Activated CD8-positive, alpha-beta T cell treated with anti-CD3 and anti-CD28 coated beads for 36 hours (primary cell): ENCODE data around the gene AATK. TPM values are rescaled to one million over a fixed set of nuclear protein-coding genes. Genes with fewer than 3 reads are reported as not detected.

Experiments used
- ATAC-seq: fragments of 200-7000 bp; cut with Tn5 transposase; one replicate; pipeline ENCODE4 v1.10.0; 2021; ENCODE audit warnings: mild to moderate bottlenecking, moderate library complexity
- CTCF ChIA-PET: fragments of 350-600 bp; sonication (Branson Sonifier 250); formaldehyde crosslinking; loops from one replicate; lab custom pipeline; 2021; ENCODE audit warnings: antibody characterized with exemption; lab: Charles Lee
- POLR2A ChIA-PET: fragments of 350-600 bp; sonication (Branson Sonifier 250); formaldehyde crosslinking; loops from one replicate; lab custom pipeline; 2021; ENCODE audit warnings: antibody characterized with exemption; lab: Charles Lee
- DNase-seq: peaks from one replicate; pipeline ENCODE4 v3.0.0-alpha.2; 2020
- H3K27ac Mint-ChIP-seq: one replicate; pipeline ENCODE4 v1.8.0; 2021; ENCODE audit warnings: mild to moderate bottlenecking, mixed read lengths
- H3K27me3 Mint-ChIP-seq: one replicate; pipeline ENCODE4 v1.8.0; 2021; ENCODE audit warnings: mixed read lengths
- H3K36me3 Mint-ChIP-seq: one replicate; pipeline ENCODE4 v1.8.0; 2021; ENCODE audit warnings: low read depth, mixed read lengths
- H3K4me1 Mint-ChIP-seq: one replicate; pipeline ENCODE4 v1.8.0; 2021; ENCODE audit warnings: low read depth, mixed read lengths
- H3K4me3 Mint-ChIP-seq: one replicate; pipeline ENCODE4 v1.8.0; 2021; ENCODE audit warnings: mild to moderate bottlenecking, moderate library complexity, mixed read lengths
- H3K9me3 Mint-ChIP-seq: one replicate; pipeline ENCODE4 v1.8.0; 2021; ENCODE audit warnings: mixed read lengths
- intact Hi-C: fragments of 100-400 bp; cut with micrococcal nuclease; formaldehyde crosslinking; loops from one replicate; pipeline ENCODE4 v1.10.0; 2022
- total RNA-seq, 2 experiments: library from RNA; stranded (reverse); gene quantifications; one replicate each; pipeline ENCODE4 v1.2.3, GENCODE V29; 2021
- TF ChIP-seq, protein P1 (sequence below): fragments of 200-600 bp; IDR thresholded peaks from one replicate; pipeline ENCODE4 v1.8.0; 2022; ENCODE audit warnings: antibody characterized with exemption, mild to moderate bottlenecking

AATK gene
- total RNA-seq, 2 experiments from 2014 or later = 0.63 to 0.98 TPM

DNA sequence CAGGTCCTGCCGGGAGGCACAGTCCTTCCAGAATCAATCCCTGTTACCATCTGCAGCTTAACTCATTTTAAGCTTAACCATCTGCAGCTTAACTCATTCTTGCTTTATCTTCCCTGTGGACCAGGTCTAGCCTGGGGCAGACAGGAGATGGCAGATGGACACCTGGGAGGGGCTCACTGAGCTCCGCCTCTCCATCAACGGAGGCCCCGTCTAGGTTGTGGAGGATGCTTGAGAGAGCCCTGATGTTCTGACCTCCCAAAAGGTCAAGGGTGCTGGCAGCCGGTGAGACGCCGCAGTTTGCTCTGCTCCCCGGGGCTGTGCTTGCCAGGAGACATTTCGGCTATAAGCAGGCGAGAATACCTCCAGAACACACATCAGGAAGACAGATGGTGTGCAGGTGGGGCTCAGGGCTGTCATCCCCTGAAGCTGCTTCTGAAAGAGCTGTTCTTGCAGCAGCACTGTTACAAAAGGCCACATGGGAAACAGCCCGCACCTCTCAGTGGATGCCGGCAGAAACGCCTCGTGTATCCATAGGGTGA lies 89.8 kb downstream of the AATK start:
- H3K36me3 Mint-ChIP-seq = no peaks in the 10 kb centered on the region

DNA sequence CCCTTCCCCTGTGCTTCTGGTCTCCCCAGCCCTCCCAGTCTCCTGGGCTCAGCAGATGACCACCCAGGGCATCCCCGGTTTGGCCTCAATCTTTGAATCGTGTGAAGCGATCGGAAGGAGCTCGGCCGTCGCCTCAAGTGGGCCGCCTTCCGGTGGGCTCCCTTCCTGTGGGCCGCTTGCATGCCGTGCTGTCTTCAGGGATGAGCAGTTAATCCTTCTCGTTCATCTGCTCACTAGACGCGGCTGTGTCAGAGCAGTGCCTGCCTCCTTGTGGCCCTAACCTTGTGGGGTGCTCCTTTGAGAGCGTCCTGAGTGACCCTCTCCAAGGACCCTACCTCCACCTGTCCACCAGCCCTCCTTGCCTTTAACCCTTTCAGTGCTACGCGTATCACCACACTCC lies 90.7 kb downstream of the AATK start:
- Mint-ChIP-seq H3K9me3 (no peaks in the 10 kb centered on the region), H3K27ac (no peak overlapping the region), H3K4me3 (no peak overlapping the region), H3K27me3 (no peaks in the 10 kb centered on the region), H3K36me3 (no peaks in the 10 kb centered on the region), H3K4me1 (no peaks in the 10 kb centered on the region)
- CTCF ChIA-PET = no interaction called here
- DNase-seq = no peak
- ATAC-seq = no peak
- TF ChIP-seq, protein P1, sequence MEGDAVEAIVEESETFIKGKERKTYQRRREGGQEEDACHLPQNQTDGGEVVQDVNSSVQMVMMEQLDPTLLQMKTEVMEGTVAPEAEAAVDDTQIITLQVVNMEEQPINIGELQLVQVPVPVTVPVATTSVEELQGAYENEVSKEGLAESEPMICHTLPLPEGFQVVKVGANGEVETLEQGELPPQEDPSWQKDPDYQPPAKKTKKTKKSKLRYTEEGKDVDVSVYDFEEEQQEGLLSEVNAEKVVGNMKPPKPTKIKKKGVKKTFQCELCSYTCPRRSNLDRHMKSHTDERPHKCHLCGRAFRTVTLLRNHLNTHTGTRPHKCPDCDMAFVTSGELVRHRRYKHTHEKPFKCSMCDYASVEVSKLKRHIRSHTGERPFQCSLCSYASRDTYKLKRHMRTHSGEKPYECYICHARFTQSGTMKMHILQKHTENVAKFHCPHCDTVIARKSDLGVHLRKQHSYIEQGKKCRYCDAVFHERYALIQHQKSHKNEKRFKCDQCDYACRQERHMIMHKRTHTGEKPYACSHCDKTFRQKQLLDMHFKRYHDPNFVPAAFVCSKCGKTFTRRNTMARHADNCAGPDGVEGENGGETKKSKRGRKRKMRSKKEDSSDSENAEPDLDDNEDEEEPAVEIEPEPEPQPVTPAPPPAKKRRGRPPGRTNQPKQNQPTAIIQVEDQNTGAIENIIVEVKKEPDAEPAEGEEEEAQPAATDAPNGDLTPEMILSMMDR = no peak
- POLR2A ChIA-PET = no interaction called here
- intact Hi-C loops = no loop called here

More for the DNA sequence above, 89.8 kb downstream of the AATK start:
- no peak overlapping the region for H3K27ac Mint-ChIP-seq
- TF ChIP-seq, protein P1 = no peak
- H3K27me3 Mint-ChIP-seq = no peaks in the 10 kb centered on the region
- ATAC-seq (no peak), DNase-seq (no peak)
- no peak overlapping the region for H3K4me3 Mint-ChIP-seq
- H3K9me3 Mint-ChIP-seq = no peaks in the 10 kb centered on the region
- CTCF ChIA-PET = no interaction called here
- intact Hi-C loops = no loop called here
- POLR2A ChIA-PET = no interaction called here
- H3K4me1 Mint-ChIP-seq = no peaks in the 10 kb centered on the region

DNA sequence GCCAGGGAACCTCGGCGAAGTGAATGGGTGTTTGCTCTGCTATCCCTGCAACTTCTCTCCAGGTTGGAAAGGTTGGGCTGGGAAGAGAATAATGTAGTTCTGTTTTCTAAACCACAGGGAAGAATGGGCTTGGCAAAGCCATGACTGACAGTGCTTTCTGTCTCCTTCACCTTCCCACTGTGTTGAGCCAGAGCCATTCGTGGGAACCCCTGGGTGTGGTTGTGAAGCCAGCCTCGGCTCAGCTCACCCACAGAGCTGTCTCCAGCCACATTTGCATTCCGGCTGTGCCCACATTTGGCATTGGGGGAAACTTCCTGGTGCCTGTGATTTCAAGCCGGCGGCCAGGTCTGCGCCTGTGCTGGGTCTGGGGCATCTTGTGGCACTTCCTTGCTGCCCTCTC lies 91.1 kb downstream of the AATK start:
- H3K9me3 Mint-ChIP-seq = no peaks in the 10 kb centered on the region

GRCh38 chr17:81073967-81074839 lies 91.8 kb downstream of the AATK start:
- no peak overlapping the region for H3K27ac Mint-ChIP-seq
- DNase-seq (no peak), ATAC-seq (no peak)
- no peak overlapping the region for H3K4me3 Mint-ChIP-seq
- H3K36me3 Mint-ChIP-seq = no peaks in the 10 kb centered on the region
- TF ChIP-seq, protein P1 = no peak
- ChIA-PET POLR2A (no interaction called here), CTCF (no interaction called here)
- no peaks in the 10 kb centered on the region for H3K27me3 Mint-ChIP-seq
- no peaks in the 10 kb centered on the region for H3K4me1 Mint-ChIP-seq
- no peaks in the 10 kb centered on the region for H3K9me3 Mint-ChIP-seq
- intact Hi-C loops = no loop called here

More for the DNA sequence above, 91.1 kb downstream of the AATK start:
- ChIA-PET POLR2A (no interaction called here), CTCF (no interaction called here)
- ATAC-seq (no peak), DNase-seq (no peak)
- H3K4me3 Mint-ChIP-seq = no peak overlapping the region
- no peaks in the 10 kb centered on the region for H3K36me3 Mint-ChIP-seq
- TF ChIP-seq, protein P1 = no peak
- H3K27me3 Mint-ChIP-seq = no peaks in the 10 kb centered on the region
- intact Hi-C loops = no loop called here
- H3K4me1 Mint-ChIP-seq = no peaks in the 10 kb centered on the region
- H3K27ac Mint-ChIP-seq = no peak overlapping the region
